HCT116 (cell line): ENCODE results near the gene CLDN14. TPM values are rescaled to one million over a fixed set of nuclear protein-coding genes. Genes with fewer than 3 reads are reported as not detected.

Source experiments
- ATAC-seq: fragments of 200-7000 bp; cut with Tn5 transposase; 2 replicates; pipeline ENCODE4 v1.9.1; 2020; ENCODE audit warnings: mild to moderate bottlenecking, moderate library complexity
- BruUV-seq: library from RNA; stranded (reverse); fragments of 400-500 nt; replicated peaks from 2 replicates; lab custom pipeline; 2021; lab: Mats Ljungman, UMichigan
- CTCF ChIA-PET: fragments of 300-600 bp; sonication (Branson Sonifier 250); formaldehyde crosslinking; loops from one replicate; lab custom pipeline; 2021; ENCODE audit warnings: antibody characterized with exemption; lab: Charles Lee
- POLR2A ChIA-PET: fragments of 300-600, 350-600 bp; sonication (Branson Sonifier 250); formaldehyde crosslinking; loops from one replicate; lab custom pipeline; 2021; ENCODE audit warnings: antibody characterized with exemption; lab: Charles Lee
- RAD21 ChIA-PET, 2 experiments: fragments of 300-600 bp; sonication (Branson Sonifier 250); formaldehyde crosslinking; loops; one replicate each; lab custom pipeline; 2023; ENCODE audit warnings: low total read pairs in 2 of 2; ENCODE audit not compliant: uncharacterized antibody in 2 of 2, unreplicated experiment in 2 of 2, low non-redundant PET in 1 of 2; lab: Charles Lee
- DNase-seq: peaks from one replicate; pipeline ENCODE4 v3.0.0-alpha.2; 2010; ENCODE audit warnings: low read depth, low spot score
- H2AFZ ChIP-seq: fragments of 200-600 bp; shearing (Covaris generic), sonication (generic); 2 replicates; pipeline ENCODE4 v1.6.1; 2017; ENCODE audit warnings: low read depth, mixed run types, mixed read lengths, antibody characterized with exemption, low read length; ENCODE audit not compliant: poor library complexity, severe bottlenecking
- H3K27ac ChIP-seq: 2 replicates; pipeline ENCODE4 v1.5.1; 2012; ENCODE audit warnings: low read depth, low read length
- H3K27me3 ChIP-seq: fragments of 200-600 bp; sonication (generic); 2 replicates; pipeline ENCODE4 v1.6.1; 2016; ENCODE audit warnings: mixed run types, low read length, mixed read lengths; ENCODE audit not compliant: insufficient read depth
- H3K36me3 ChIP-seq, 2 experiments: fragments of 200-500 bp in 1 of 2; fragments of 200-600 bp in 1 of 2; sonication (Bioruptor generic) in 1 of 2; sonication (generic) in 1 of 2; 2 replicates each; pipeline versions ENCODE4 v1.5.1 to v1.6.1; 2014 to 2016; ENCODE audit warnings: low read length in 2 of 2, inconsistent platforms in 1 of 2, mixed read lengths in 1 of 2, mixed run types in 1 of 2; ENCODE audit not compliant: insufficient read depth in 2 of 2, control insufficient read depth in 1 of 2
- H3K4me1 ChIP-seq, 2 experiments: fragments of 200-600 bp in 1 of 2; sonication (generic) in 1 of 2; 2 replicates each; pipeline versions ENCODE4 v1.5.1 to v1.6.1; 2012 to 2017; ENCODE audit warnings: low read length in 2 of 2, inconsistent platforms in 1 of 2, mild to moderate bottlenecking in 1 of 2, mixed read lengths in 1 of 2, mixed run types in 1 of 2, moderate library complexity in 1 of 2; ENCODE audit not compliant: insufficient read depth in 2 of 2, control insufficient read depth in 1 of 2
- H3K4me2 ChIP-seq: fragments of 200-600 bp; sonication (generic); 2 replicates; pipeline ENCODE4 v1.6.1; 2017; ENCODE audit warnings: mixed run types, low read length, mixed read lengths
- H3K4me3 ChIP-seq, 2 experiments: fragments of 200-600 bp in 1 of 2; sonication (generic) in 1 of 2; replicated peaks in 1 of 2; 2 replicates each; pipeline ENCODE4 v1.5.1; 2011 to 2016; ENCODE audit warnings: low read length in 2 of 2, control low read depth in 1 of 2, low read depth in 1 of 2, mild to moderate bottlenecking in 1 of 2, mixed read lengths in 1 of 2, mixed run types in 1 of 2
- H3K79me2 ChIP-seq: fragments of 200-600 bp; sonication (generic); 2 replicates; pipeline ENCODE4 v1.6.1; 2017; ENCODE audit warnings: mild to moderate bottlenecking, mixed run types, low read length, moderate library complexity, mixed read lengths; ENCODE audit not compliant: insufficient read depth
- H3K9ac ChIP-seq: fragments of 200-600 bp; sonication (generic); 2 replicates; pipeline ENCODE4 v1.6.1; 2016; ENCODE audit warnings: low read length, mixed read lengths
- H3K9me2 ChIP-seq: fragments of 200-600 bp; sonication (generic), shearing (Covaris generic); 2 replicates; pipeline ENCODE4 v1.6.1; 2017; ENCODE audit warnings: mixed run types, mild to moderate bottlenecking, moderate library complexity; ENCODE audit not compliant: insufficient read depth
- H3K9me3 ChIP-seq, 2 experiments: fragments of 200-500 bp in 1 of 2; fragments of 200-600 bp in 1 of 2; sonication (Bioruptor generic) in 1 of 2; sonication (generic) in 1 of 2; 2 replicates each; pipeline ENCODE4 v1.6.1; 2014 to 2017; ENCODE audit warnings: low read length in 2 of 2, mixed read lengths in 2 of 2, inconsistent platforms in 1 of 2, low read depth in 1 of 2, mild to moderate bottlenecking in 1 of 2, mixed run types in 1 of 2, moderate library complexity in 1 of 2; ENCODE audit not compliant: control insufficient read depth in 1 of 2, insufficient read depth in 1 of 2
- H4K20me1 ChIP-seq: fragments of 200-600 bp; sonication (generic), shearing (Covaris generic); 2 replicates; pipeline ENCODE4 v1.6.1; 2017; ENCODE audit warnings: mixed run types, mild to moderate bottlenecking, moderate library complexity; ENCODE audit not compliant: insufficient read depth
- CBX3 ChIP-seq: IDR thresholded peaks from 2 replicates; pipeline ENCODE4 v1.6.1; 2012; ENCODE audit warnings: low read depth
- CEBPB ChIP-seq: IDR thresholded peaks from 2 replicates; pipeline ENCODE4 v1.6.1; 2012; ENCODE audit warnings: low read depth
- JUND ChIP-seq: IDR thresholded peaks from 2 replicates; pipeline ENCODE4 v1.6.1; 2012
- POLR2A ChIP-seq: IDR thresholded peaks from 2 replicates; pipeline ENCODE4 v1.7.0; 2011; ENCODE audit warnings: borderline replicate concordance; ENCODE audit not compliant: insufficient read depth, insufficient read length; ENCODE audit errors: extremely low read depth
- POLR2AphosphoS5 ChIP-seq: IDR thresholded peaks from 2 replicates; pipeline ENCODE4 v1.6.1; 2011; ENCODE audit warnings: mild to moderate bottlenecking, low read depth, low read length, moderate library complexity
- RAD21 ChIP-seq: IDR thresholded peaks from 2 replicates; pipeline ENCODE4 v1.6.1; 2012; ENCODE audit warnings: low read depth, mild to moderate bottlenecking
- SIN3A ChIP-seq: IDR thresholded peaks from 2 replicates; pipeline ENCODE4 v1.6.1; 2012; ENCODE audit warnings: low read depth
- SP1 ChIP-seq: IDR thresholded peaks from 2 replicates; pipeline ENCODE4 v1.6.1; 2012; ENCODE audit warnings: low read depth
- SRF ChIP-seq: IDR thresholded peaks from 2 replicates; pipeline ENCODE4 v1.6.1; 2012; ENCODE audit warnings: low read depth
- intact Hi-C: fragments of 100-400 bp; cut with micrococcal nuclease; formaldehyde crosslinking; loops from 2 replicates; pipeline ENCODE4 v1.10.0; 2022
- total RNA-seq: library from RNA; stranded (reverse); gene quantifications from one replicate; pipeline ENCODE4 v1.2.1, GENCODE V29; 2021; ENCODE audit not compliant: unreplicated experiment
- TF ChIP-seq, protein P1 (sequence below): IDR thresholded peaks from 2 replicates; pipeline ENCODE4 v1.6.1; 2012; ENCODE audit warnings: low read depth
- TF ChIP-seq, protein P2 (sequence below), 3 experiments: fragments of 200-600 bp in 1 of 3; sonication (generic) in 1 of 3; IDR thresholded peaks in 2 of 3; conservative IDR thresholded peaks in 1 of 3; 2 replicates each; pipeline ENCODE4 v1.5.1; 2012 to 2017; ENCODE audit warnings: low read depth in 2 of 3, low read length in 2 of 3, antibody characterized with exemption in 1 of 3, borderline replicate concordance in 1 of 3, control low read depth in 1 of 3, mild to moderate bottlenecking in 1 of 3, mixed read lengths in 1 of 3, mixed run types in 1 of 3, moderate library complexity in 1 of 3; ENCODE audit not compliant: insufficient read depth in 1 of 3
- TF ChIP-seq, protein P3 (sequence below): IDR thresholded peaks from 2 replicates; pipeline ENCODE4 v1.6.1; 2012

CLDN14 gene
- total RNA-seq, 1 experiment from 2014 or later = not detected

DNA sequence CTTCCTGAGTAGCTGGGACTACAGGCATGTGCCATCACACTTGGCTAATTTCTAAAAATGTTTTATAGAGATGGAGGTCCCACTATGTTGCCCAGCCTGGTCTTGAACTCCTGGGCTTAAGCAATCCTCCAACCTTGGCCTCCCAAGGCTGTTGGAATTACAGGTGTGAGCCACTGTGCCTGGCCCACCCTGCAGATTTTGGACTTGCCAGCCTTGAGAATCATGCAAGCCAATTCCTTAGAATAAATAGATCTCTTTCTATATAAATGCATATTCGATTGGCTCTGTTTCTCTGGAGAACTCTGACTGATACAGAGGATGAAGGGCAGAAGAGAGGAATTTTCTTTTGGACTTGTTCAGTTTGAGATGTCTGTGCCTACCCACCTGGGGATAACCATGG lies 6.7 kb downstream of the CLDN14 start:
- Histone ChIP-seq H3K9me3 (no peaks in the 10 kb centered on the region), H4K20me1 (no peaks in the 10 kb centered on the region), H3K4me2 (no peak overlapping the region), H2AFZ (no peak overlapping the region), H3K27ac (no peak overlapping the region), H3K4me3 (no peak overlapping the region), H3K9me2 (no peaks in the 10 kb centered on the region), H3K4me1 (peaks cover 0 to 3% of the 10 kb centered on the region in 2 experiments; a peak in 1 of 4 replicates), H3K9ac (no peak overlapping the region), H3K79me2 (no peaks in the 10 kb centered on the region), H3K27me3 (peaks cover 3% of the 10 kb centered on the region; the same call in 1 of the 2 replicates), H3K36me3 (no peaks in the 10 kb centered on the region)
- ATAC-seq (no peak), DNase-seq (no peak)
- intact Hi-C loops = no loop called here
- ChIA-PET POLR2A (no interaction called here), CTCF (no interaction called here), RAD21 (no interaction called here)
- BruUV-seq = no TSS peak
- no peak for TF ChIP-seq JUND
- TF ChIP-seq, protein P1, sequence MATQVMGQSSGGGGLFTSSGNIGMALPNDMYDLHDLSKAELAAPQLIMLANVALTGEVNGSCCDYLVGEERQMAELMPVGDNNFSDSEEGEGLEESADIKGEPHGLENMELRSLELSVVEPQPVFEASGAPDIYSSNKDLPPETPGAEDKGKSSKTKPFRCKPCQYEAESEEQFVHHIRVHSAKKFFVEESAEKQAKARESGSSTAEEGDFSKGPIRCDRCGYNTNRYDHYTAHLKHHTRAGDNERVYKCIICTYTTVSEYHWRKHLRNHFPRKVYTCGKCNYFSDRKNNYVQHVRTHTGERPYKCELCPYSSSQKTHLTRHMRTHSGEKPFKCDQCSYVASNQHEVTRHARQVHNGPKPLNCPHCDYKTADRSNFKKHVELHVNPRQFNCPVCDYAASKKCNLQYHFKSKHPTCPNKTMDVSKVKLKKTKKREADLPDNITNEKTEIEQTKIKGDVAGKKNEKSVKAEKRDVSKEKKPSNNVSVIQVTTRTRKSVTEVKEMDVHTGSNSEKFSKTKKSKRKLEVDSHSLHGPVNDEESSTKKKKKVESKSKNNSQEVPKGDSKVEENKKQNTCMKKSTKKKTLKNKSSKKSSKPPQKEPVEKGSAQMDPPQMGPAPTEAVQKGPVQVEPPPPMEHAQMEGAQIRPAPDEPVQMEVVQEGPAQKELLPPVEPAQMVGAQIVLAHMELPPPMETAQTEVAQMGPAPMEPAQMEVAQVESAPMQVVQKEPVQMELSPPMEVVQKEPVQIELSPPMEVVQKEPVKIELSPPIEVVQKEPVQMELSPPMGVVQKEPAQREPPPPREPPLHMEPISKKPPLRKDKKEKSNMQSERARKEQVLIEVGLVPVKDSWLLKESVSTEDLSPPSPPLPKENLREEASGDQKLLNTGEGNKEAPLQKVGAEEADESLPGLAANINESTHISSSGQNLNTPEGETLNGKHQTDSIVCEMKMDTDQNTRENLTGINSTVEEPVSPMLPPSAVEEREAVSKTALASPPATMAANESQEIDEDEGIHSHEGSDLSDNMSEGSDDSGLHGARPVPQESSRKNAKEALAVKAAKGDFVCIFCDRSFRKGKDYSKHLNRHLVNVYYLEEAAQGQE = no peak

DNA sequence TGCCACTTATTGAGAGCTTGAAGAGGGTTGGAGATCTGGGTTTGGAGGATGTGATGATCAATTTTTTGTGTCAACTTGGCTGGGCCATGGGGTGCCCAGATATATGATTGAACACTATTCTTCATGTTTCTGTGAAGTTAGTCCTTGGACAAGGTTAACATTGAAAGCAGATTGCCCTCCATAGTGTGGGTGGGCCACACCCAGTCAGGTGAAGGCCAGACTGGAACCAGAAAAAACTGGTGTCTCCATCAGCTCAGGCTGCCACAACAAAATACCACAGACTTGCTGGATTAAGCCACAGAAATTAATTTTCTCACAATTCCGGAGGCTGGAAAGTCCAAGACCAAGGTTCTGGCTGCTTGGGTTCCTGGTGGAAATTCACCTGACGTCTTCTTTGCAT lies 7.5 kb downstream of the CLDN14 start:
- Histone ChIP-seq H3K9me2 (no peaks in the 10 kb centered on the region), H3K4me1 (peaks cover 0 to 3% of the 10 kb centered on the region in 2 experiments; a peak in 1 of 4 replicates), H3K36me3 (no peaks in the 10 kb centered on the region), H3K4me3 (no peak overlapping the region), H4K20me1 (no peaks in the 10 kb centered on the region), H3K9me3 (no peaks in the 10 kb centered on the region), H3K27ac (no peak overlapping the region), H3K9ac (no peak overlapping the region), H3K27me3 (peaks cover 3% of the 10 kb centered on the region; the same call in 1 of the 2 replicates), H2AFZ (no peak overlapping the region), H3K79me2 (no peaks in the 10 kb centered on the region), H3K4me2 (no peak overlapping the region)
- no peak for DNase-seq
- no TSS peak for BruUV-seq
- ATAC-seq = no peak
- POLR2A ChIA-PET = no interaction called here
- intact Hi-C loops = no loop called here
- CTCF ChIA-PET = no interaction called here
- RAD21 ChIA-PET = no interaction called here
- TF ChIP-seq CBX3 = no peak
- TF ChIP-seq, protein P2, sequence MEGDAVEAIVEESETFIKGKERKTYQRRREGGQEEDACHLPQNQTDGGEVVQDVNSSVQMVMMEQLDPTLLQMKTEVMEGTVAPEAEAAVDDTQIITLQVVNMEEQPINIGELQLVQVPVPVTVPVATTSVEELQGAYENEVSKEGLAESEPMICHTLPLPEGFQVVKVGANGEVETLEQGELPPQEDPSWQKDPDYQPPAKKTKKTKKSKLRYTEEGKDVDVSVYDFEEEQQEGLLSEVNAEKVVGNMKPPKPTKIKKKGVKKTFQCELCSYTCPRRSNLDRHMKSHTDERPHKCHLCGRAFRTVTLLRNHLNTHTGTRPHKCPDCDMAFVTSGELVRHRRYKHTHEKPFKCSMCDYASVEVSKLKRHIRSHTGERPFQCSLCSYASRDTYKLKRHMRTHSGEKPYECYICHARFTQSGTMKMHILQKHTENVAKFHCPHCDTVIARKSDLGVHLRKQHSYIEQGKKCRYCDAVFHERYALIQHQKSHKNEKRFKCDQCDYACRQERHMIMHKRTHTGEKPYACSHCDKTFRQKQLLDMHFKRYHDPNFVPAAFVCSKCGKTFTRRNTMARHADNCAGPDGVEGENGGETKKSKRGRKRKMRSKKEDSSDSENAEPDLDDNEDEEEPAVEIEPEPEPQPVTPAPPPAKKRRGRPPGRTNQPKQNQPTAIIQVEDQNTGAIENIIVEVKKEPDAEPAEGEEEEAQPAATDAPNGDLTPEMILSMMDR (IDR thresholded peaks at IDR 0.05 in 2 of 3, conservative IDR thresholded peaks at IDR 0.05 in 1 of 3; ENCODE audit: borderline replicate concordance in 1 of 3, insufficient read depth in 1 of 3, low read depth in 2 of 3, low read length in 2 of 3) = no peak
- no peak for TF ChIP-seq RAD21
- no peak for TF ChIP-seq POLR2AphosphoS5
- TF ChIP-seq, protein P1 = no peak
- TF ChIP-seq SIN3A = no peak
- no peak for TF ChIP-seq CEBPB
- no peak for TF ChIP-seq POLR2A
- no peak for TF ChIP-seq JUND
- TF ChIP-seq, protein P3, sequence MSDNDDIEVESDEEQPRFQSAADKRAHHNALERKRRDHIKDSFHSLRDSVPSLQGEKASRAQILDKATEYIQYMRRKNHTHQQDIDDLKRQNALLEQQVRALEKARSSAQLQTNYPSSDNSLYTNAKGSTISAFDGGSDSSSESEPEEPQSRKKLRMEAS = no peak
- TF ChIP-seq SRF = no peak
- no peak for TF ChIP-seq SP1
